A549 (cell line): ENCODE results near the gene KCNN1. TPM values are rescaled to one million over a fixed set of nuclear protein-coding genes. Genes with fewer than 3 reads are reported as not detected.
A peak's percentile ranks its signal among the peaks of the same experiment; 100 is the strongest.

ENCODE experiments used
- CBX2 ChIP-seq: fragments of 200-600 bp; sonication (generic); IDR thresholded peaks from 2 replicates; pipeline ENCODE4 v1.6.1; 2016; ENCODE audit warnings: low read depth, mild to moderate bottlenecking, borderline replicate concordance
- CEBPB ChIP-seq, 2 experiments: fragments of >200 bp in 1 of 2; sonication (Bioruptor Twin) in 1 of 2; formaldehyde crosslinking in 1 of 2; IDR thresholded peaks; 2 replicates each; pipeline ENCODE4 v1.6.1; 2012 to 2016
- EHF ChIP-seq: fragments of 250-450 bp; sonication (Bioruptor Pico); IDR thresholded peaks from 2 replicates; pipeline ENCODE4 v1.5.0; 2020; ENCODE audit warnings: mild to moderate bottlenecking
- EP300 ChIP-seq, 2 experiments: fragments of >200 bp; sonication (Bioruptor Twin); formaldehyde crosslinking; IDR thresholded peaks; 2 replicates in 1 of 2; 3 replicates in 1 of 2; pipeline ENCODE4 v1.6.1; 2016 to 2017
- HOXB13 ChIP-seq: fragments of 250-450 bp; sonication (Bioruptor Pico); IDR thresholded peaks from 2 replicates; pipeline ENCODE4 v1.5.0; 2020; ENCODE audit warnings: low read depth, mild to moderate bottlenecking, moderate library complexity
- HOXB5 ChIP-seq: fragments of 250-450 bp; sonication (Bioruptor Pico); IDR thresholded peaks from 2 replicates; pipeline ENCODE4 v1.5.0; 2020; ENCODE audit warnings: mild to moderate bottlenecking, moderate library complexity
- JUNB ChIP-seq: fragments of >200 bp; sonication (Bioruptor Twin); formaldehyde crosslinking; IDR thresholded peaks from 2 replicates; pipeline ENCODE4 v1.6.1; 2016
- NR3C1 ChIP-seq: fragments of >200 bp; sonication (Bioruptor Twin); formaldehyde crosslinking; IDR thresholded peaks from 3 replicates; pipeline ENCODE4 v1.6.1; 2017
- PHF8 ChIP-seq: fragments of 200-600 bp; sonication (generic); IDR thresholded peaks from 2 replicates; pipeline ENCODE4 v1.6.1; 2016; ENCODE audit warnings: low read depth, mild to moderate bottlenecking, antibody characterized with exemption, moderate library complexity, borderline replicate concordance
- RAD21 ChIP-seq, 2 experiments: fragments of >200 bp in 1 of 2; sonication (Bioruptor Twin) in 1 of 2; formaldehyde crosslinking in 1 of 2; IDR thresholded peaks in 1 of 2; conservative IDR thresholded peaks in 1 of 2; 2 replicates in 1 of 2; 3 replicates in 1 of 2; pipeline ENCODE4 v1.6.1; 2012 to 2018; ENCODE audit warnings: inconsistent platforms in 1 of 2
- RARB ChIP-seq: fragments of 250-450 bp; sonication (Bioruptor Pico); IDR thresholded peaks from 2 replicates; pipeline ENCODE4 v1.8.0; 2021; ENCODE audit warnings: mild to moderate bottlenecking, moderate library complexity
- RCOR1 ChIP-seq: fragments of 150-350 bp; IDR thresholded peaks from 2 replicates; pipeline ENCODE4 v1.6.1; 2014; ENCODE audit warnings: antibody characterized with exemption, low read length, low read depth
- RFX5 ChIP-seq: fragments of 450-650 bp; IDR thresholded peaks from 2 replicates; pipeline ENCODE4 v1.7.1; 2014; ENCODE audit warnings: antibody characterized with exemption, mild to moderate bottlenecking, moderate library complexity
- SREBF2 ChIP-seq: fragments of 450-650 bp; IDR thresholded peaks from 2 replicates; pipeline ENCODE4 v1.6.1; 2014; ENCODE audit warnings: mild to moderate bottlenecking, moderate library complexity
- ZC3H11A ChIP-seq: fragments of 450-650 bp; IDR thresholded peaks from 2 replicates; pipeline ENCODE4 v1.6.1; 2014; ENCODE audit warnings: antibody characterized with exemption, mild to moderate bottlenecking
- ZFP36 ChIP-seq: fragments of 450-650 bp; IDR thresholded peaks from 2 replicates; pipeline ENCODE4 v1.6.1; 2014; ENCODE audit warnings: borderline replicate concordance; ENCODE audit not compliant: partially characterized antibody
- ZSCAN20 ChIP-seq: fragments of 250-450 bp; sonication (Bioruptor Pico); IDR thresholded peaks from 2 replicates; pipeline ENCODE4 v1.8.0; 2022; ENCODE audit warnings: mild to moderate bottlenecking, moderate library complexity
- polyA plus RNA-seq, 4 experiments: library from polyadenylated mRNA; depleted of rRNA in 3 of 4; stranded (reverse); fragments of >200 nt; fragmentation: RNase III in 1 of 4; extraction: RNeasy Plus Mini Kit Qiagen cat#74134 plus additional on column Dnase treatment in 1 of 4; gene quantifications; 2 replicates in 3 of 4; 3 replicates in 1 of 4; pipeline ENCODE4 v1.2.3, GENCODE V29; 2011 to 2017
- TF ChIP-seq, protein P1 (sequence below): fragments of 200-600 bp; sonication (generic); IDR thresholded peaks from 2 replicates; pipeline ENCODE4 v1.6.1; 2016; ENCODE audit warnings: antibody characterized with exemption, mild to moderate bottlenecking, moderate library complexity
- TF ChIP-seq, protein P2 (sequence below): fragments of 250-450 bp; sonication (Bioruptor Pico); IDR thresholded peaks from 2 replicates; pipeline ENCODE4 v1.5.0; 2020; ENCODE audit warnings: low read depth, mild to moderate bottlenecking, moderate library complexity
- TF ChIP-seq, protein P3 (sequence below): fragments of >200 bp; sonication (Bioruptor Twin); formaldehyde crosslinking; IDR thresholded peaks from 3 replicates; pipeline ENCODE4 v1.5.1; 2016
- TF ChIP-seq, protein P4 (sequence below): IDR thresholded peaks from 2 replicates; pipeline ENCODE4 v1.6.1; 2012

KCNN1 gene
- polyA plus RNA-seq, 2 of the 4 experiments (the other 2 are of a cell fraction), result 0.43 to 0.85 TPM

DNA sequence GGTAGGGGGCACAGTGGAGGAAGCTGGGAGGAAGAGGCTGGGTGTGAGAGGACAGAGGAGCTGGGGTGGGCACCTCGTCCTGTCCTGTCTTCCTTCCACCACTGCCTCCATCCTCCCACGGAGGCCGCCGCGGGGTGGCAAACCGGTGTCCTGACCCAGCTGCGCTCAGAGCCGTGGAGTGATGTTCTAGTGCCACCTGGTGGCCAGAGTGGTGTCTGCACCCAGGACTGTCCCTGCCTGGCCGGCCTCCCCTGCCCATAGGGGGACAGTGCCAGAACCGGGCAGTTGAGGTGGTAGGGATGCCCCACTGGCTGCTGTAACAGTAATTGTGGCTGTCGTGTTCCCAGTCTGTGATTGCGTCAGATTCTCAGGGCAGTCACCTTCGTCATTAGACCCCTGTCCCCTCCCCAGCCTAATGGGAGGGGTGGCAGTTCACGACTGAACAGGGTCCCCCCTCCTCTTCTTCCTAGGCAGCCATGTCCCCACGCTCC is 30.0 kb downstream of the KCNN1 start (continued):
- TF ChIP-seq HOXB5 (CRISPR knock-in tag), result no peak
- TF ChIP-seq, protein P1, sequence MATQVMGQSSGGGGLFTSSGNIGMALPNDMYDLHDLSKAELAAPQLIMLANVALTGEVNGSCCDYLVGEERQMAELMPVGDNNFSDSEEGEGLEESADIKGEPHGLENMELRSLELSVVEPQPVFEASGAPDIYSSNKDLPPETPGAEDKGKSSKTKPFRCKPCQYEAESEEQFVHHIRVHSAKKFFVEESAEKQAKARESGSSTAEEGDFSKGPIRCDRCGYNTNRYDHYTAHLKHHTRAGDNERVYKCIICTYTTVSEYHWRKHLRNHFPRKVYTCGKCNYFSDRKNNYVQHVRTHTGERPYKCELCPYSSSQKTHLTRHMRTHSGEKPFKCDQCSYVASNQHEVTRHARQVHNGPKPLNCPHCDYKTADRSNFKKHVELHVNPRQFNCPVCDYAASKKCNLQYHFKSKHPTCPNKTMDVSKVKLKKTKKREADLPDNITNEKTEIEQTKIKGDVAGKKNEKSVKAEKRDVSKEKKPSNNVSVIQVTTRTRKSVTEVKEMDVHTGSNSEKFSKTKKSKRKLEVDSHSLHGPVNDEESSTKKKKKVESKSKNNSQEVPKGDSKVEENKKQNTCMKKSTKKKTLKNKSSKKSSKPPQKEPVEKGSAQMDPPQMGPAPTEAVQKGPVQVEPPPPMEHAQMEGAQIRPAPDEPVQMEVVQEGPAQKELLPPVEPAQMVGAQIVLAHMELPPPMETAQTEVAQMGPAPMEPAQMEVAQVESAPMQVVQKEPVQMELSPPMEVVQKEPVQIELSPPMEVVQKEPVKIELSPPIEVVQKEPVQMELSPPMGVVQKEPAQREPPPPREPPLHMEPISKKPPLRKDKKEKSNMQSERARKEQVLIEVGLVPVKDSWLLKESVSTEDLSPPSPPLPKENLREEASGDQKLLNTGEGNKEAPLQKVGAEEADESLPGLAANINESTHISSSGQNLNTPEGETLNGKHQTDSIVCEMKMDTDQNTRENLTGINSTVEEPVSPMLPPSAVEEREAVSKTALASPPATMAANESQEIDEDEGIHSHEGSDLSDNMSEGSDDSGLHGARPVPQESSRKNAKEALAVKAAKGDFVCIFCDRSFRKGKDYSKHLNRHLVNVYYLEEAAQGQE, result no peak
- TF ChIP-seq, protein P2, sequence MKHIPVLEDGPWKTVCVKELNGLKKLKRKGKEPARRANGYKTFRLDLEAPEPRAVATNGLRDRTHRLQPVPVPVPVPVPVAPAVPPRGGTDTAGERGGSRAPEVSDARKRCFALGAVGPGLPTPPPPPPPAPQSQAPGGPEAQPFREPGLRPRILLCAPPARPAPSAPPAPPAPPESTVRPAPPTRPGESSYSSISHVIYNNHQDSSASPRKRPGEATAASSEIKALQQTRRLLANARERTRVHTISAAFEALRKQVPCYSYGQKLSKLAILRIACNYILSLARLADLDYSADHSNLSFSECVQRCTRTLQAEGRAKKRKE (CRISPR knock-in tag), result no peak
- TF ChIP-seq ZSCAN20, result no peak
- TF ChIP-seq PHF8, result no peak
- no peak for TF ChIP-seq EHF (CRISPR knock-in tag)
- TF ChIP-seq RARB (CRISPR knock-in tag), result no peak
- TF ChIP-seq, protein P3, sequence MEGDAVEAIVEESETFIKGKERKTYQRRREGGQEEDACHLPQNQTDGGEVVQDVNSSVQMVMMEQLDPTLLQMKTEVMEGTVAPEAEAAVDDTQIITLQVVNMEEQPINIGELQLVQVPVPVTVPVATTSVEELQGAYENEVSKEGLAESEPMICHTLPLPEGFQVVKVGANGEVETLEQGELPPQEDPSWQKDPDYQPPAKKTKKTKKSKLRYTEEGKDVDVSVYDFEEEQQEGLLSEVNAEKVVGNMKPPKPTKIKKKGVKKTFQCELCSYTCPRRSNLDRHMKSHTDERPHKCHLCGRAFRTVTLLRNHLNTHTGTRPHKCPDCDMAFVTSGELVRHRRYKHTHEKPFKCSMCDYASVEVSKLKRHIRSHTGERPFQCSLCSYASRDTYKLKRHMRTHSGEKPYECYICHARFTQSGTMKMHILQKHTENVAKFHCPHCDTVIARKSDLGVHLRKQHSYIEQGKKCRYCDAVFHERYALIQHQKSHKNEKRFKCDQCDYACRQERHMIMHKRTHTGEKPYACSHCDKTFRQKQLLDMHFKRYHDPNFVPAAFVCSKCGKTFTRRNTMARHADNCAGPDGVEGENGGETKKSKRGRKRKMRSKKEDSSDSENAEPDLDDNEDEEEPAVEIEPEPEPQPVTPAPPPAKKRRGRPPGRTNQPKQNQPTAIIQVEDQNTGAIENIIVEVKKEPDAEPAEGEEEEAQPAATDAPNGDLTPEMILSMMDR, result peak; percentile 85
- TF ChIP-seq, protein P4, sequence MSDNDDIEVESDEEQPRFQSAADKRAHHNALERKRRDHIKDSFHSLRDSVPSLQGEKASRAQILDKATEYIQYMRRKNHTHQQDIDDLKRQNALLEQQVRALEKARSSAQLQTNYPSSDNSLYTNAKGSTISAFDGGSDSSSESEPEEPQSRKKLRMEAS, result peak; percentile 15; the same call in 1 of the 2 replicates
- no peak for TF ChIP-seq EP300 (IDR thresholded peaks at IDR 0.05)
- TF ChIP-seq NR3C1, result no peak
- no peak for TF ChIP-seq RCOR1
- no peak for TF ChIP-seq CBX2
- peak; percentile 89 to 91 for TF ChIP-seq RAD21 (conservative IDR thresholded peaks at IDR 0.05 in 1 of 2, IDR thresholded peaks at IDR 0.05 in 1 of 2)
- TF ChIP-seq RFX5, result no peak
- TF ChIP-seq ZFP36, result no peak
- TF ChIP-seq CEBPB (IDR thresholded peaks at IDR 0.05), result no peak
- no peak for TF ChIP-seq HOXB13 (CRISPR knock-in tag)
- TF ChIP-seq JUNB, result no peak
- no peak for TF ChIP-seq ZC3H11A
- TF ChIP-seq SREBF2, result no peak
- TF ChIP-seq, all 56 proteins: peak for 5
